ENCODE data around the gene BEGAIN.

BEGAIN gene

DNA sequence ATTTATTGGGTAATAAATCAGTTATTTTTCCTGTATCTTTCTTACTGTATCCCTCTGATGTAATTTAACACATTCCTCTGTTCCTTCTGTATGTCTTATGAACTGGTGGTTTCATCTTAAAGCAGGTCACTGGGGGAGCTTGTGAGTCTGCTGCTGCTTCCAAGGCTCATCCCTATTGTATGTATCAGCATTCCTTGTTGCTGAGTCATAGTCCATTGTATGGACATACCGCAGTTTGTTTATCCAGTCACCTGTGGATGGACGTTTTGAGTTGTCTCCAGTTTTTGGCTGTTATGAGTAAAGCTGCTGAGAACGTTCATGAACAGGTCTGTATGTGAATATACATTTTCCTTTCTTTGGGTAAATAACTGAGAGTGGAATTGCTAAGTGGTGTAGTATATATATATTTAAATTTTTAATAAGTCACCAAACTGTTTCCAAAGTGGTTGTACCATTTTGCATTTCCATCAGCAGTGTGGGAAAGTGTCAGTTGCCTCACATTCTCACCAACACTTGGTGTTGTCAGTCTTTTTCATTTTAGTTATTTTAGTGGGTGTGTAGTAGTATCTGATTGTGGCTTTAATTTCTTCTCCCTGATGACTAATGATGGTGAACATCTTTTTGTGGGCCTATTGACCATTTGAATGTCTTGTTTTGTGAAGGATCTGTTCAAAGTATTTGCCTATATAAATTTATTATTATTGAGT lies 82.7 kb downstream of the BEGAIN start:
- no peak for TF ChIP-seq CTCF (IDR thresholded peaks at IDR 0.05; ENCODE audit: extremely low read depth, missing control alignments)
- no peak for DNase-seq (ENCODE audit: low spot score)

DNA sequence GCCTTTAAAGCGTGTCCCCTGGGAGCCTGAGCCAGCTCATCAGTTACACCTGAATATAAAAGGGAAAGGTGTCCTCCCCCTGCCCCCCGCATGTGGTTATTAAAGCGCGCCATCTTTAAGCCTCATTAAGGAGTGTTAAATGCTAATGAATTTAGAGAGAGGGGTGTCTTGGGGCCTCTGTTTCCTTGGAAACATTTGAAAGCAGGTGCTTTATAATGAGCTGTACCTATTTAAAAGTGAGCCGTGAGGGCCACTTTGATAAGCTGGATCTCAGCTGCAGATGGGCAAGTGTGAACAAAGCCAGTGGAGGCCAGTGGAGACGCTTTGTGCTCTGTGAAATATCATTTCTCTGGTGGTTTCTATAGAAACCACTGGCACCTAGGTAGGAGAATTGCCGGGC lies 84.0 kb downstream of the BEGAIN start:
- DNase-seq (ENCODE audit: low spot score) = no peak
- TF ChIP-seq CTCF (IDR thresholded peaks at IDR 0.05; ENCODE audit: extremely low read depth, missing control alignments) = no peak

DNA sequence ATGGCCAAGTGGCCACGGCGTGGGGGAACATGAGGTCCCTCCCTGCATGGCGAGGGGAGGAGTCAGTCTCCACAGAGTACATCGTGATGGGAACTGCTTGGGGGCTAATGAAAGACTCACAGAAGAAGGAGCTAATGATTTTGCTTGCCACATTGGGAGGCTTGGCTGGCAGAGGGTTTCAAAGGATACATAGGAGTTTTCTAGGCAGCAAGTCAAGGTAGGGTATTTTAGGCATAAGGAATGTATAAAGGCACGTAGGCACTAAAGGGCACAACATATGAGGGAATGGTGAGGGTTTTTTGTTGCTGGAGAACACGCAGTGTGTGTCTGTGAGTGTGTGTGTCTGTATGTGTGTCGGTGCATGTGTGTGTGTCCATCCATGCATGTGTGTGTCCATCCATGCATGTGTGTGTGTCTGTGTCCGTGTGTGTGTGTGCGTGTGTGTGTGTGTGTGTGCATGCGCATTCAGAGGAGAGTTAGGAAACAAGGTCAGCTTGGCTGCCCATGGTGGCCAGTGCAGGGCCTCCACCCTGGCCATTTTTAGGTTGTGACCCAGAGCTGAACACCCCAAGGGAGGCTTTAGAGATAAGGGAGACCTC lies 84.5 kb downstream of the BEGAIN start:
- no peak for DNase-seq (ENCODE audit: low spot score)

GRCh38 chr14:100500128-100500527 lies 87.1 kb downstream of the BEGAIN start:
- no peak for DNase-seq (ENCODE audit: low spot score)
- no peak for TF ChIP-seq CTCF (IDR thresholded peaks at IDR 0.05; ENCODE audit: extremely low read depth, missing control alignments)

More for the DNA sequence above, 84.5 kb downstream of the BEGAIN start:
- TF ChIP-seq CTCF (IDR thresholded peaks at IDR 0.05; ENCODE audit: extremely low read depth, missing control alignments) = no peak

- no peak for TF ChIP-seq CTCF (IDR thresholded peaks at IDR 0.05; ENCODE audit: extremely low read depth, missing control alignments)
- DNase-seq (ENCODE audit: low spot score) = no peak
Observed at GRCh38 chr14:100498068-100498467, 89.1 kb downstream of the BEGAIN start.

DNA sequence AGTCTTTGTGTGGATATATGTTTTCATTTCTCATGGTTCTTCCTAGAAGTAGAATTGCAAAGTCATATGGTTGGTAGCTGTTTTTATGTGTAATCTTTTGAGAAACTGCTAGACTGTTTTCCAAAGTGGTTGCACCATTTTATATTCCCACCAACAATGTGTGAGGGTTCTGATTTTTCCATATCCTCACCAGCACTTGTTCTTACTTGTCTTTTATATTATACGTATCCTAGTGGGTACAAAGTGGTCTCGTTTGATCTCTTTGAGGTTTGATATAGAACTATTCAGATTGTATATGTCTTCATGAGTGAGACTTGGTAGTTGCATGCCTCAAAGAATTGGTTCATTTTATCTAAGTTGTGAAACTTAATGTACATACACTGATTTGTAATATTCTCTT lies 91.3 kb downstream of the BEGAIN start:
- DNase-seq (ENCODE audit: low spot score) = no peak
- TF ChIP-seq CTCF (IDR thresholded peaks at IDR 0.05; ENCODE audit: extremely low read depth, missing control alignments) = no peak

DNA sequence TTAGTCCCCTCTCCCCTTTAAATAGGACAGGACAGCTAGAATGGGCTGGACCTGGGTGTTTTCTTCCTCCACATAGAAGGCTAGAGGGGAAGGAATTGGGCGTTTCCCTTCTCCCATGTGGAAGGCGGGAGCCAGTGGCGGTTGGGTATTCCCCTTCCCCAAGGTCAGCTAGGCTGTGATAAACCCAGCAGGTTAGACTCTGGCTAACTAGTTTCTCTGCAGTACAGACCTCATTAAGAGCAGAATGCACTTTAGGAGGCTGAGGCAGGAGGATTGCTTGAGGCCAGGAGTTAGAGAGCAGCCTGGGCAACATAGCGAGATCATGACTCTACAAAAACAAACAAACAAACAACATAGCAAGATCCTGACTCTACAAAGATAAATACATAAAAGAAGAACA lies 92.6 kb downstream of the BEGAIN start:
- TF ChIP-seq CTCF (IDR thresholded peaks at IDR 0.05; ENCODE audit: extremely low read depth, missing control alignments) = no peak
- DNase-seq (ENCODE audit: low spot score) = no peak
